Muscle layer of colon (tissue), 2 donors: ENCODE data around the gene RCAN2.
A peak's percentile ranks its signal among the peaks of the same experiment; 100 is the strongest.

Source experiments
- H3K27ac ChIP-seq: one replicate; pipeline ENCODE4 v1.7.0; 2013; ENCODE audit warnings: low read depth, mild to moderate bottlenecking, low read length, moderate library complexity
- H3K27me3 ChIP-seq, 2 donors: one replicate each; pipeline ENCODE4 v1.7.0; 2013; ENCODE audit warnings: low read length in 2 of 2, mild to moderate bottlenecking in 2 of 2; ENCODE audit not compliant: insufficient read depth in 2 of 2, control insufficient read depth in 1 of 2
- H3K36me3 ChIP-seq: one replicate; pipeline ENCODE4 v1.7.0; 2013; ENCODE audit warnings: mild to moderate bottlenecking, low read length; ENCODE audit not compliant: insufficient read depth
- H3K4me1 ChIP-seq: one replicate; pipeline ENCODE4 v1.7.0; 2013; ENCODE audit warnings: mild to moderate bottlenecking, low read length; ENCODE audit not compliant: insufficient read depth
- H3K4me3 ChIP-seq, 2 donors: one replicate each; pipeline ENCODE4 v1.7.0; 2013; ENCODE audit warnings: low read length in 2 of 2, low read depth in 1 of 2, mild to moderate bottlenecking in 1 of 2, moderate library complexity in 1 of 2
- H3K9ac ChIP-seq: one replicate; pipeline ENCODE4 v1.7.0; 2013; ENCODE audit warnings: low read length
- H3K9me3 ChIP-seq: one replicate; pipeline ENCODE4 v1.7.0; 2013; ENCODE audit warnings: mild to moderate bottlenecking, low read length
- donor health status: abdominal sarcoma.
- donor health status: Adenocarcinoma of cecum.

RCAN2 gene

GRCh38 chr6:46510651-46511050 lies 19.4 kb upstream of the RCAN2 start:
- H3K27me3 ChIP-seq, result no peaks in the 10 kb centered on the region
- no peak overlapping the region for H3K9ac ChIP-seq

GRCh38 chr6:46509981-46510510 lies 18.8 kb upstream of the RCAN2 start:
- H3K9ac ChIP-seq, result no peak overlapping the region

More at GRCh38 chr6:46510651-46511050, 19.4 kb upstream of the RCAN2 start:
- Histone ChIP-seq H3K36me3 (no peaks in the 10 kb centered on the region), H3K27ac (no peak overlapping the region), H3K4me1 (peaks cover 13% of the 10 kb centered on the region), H3K9me3 (no peaks in the 10 kb centered on the region), H3K4me3 (no peak overlapping the region)

GRCh38 chr6:46509063-46509462 lies 17.8 kb upstream of the RCAN2 start:
- H3K27ac ChIP-seq, result no peak overlapping the region
- H3K4me1 ChIP-seq, result peaks cover 15% of the 10 kb centered on the region
- no peaks in the 10 kb centered on the region for H3K27me3 ChIP-seq
- no peaks in the 10 kb centered on the region for H3K36me3 ChIP-seq
- H3K9me3 ChIP-seq, result no peaks in the 10 kb centered on the region
- H3K9ac ChIP-seq, result no peak overlapping the region
- no peak overlapping the region for H3K4me3 ChIP-seq

More at GRCh38 chr6:46509981-46510510, 18.8 kb upstream of the RCAN2 start:
- H3K27ac ChIP-seq, result no peak overlapping the region
- no peaks in the 10 kb centered on the region for H3K27me3 ChIP-seq
- no peaks in the 10 kb centered on the region for H3K9me3 ChIP-seq
- H3K4me1 ChIP-seq, result peaks cover 15% of the 10 kb centered on the region
- H3K36me3 ChIP-seq, result no peaks in the 10 kb centered on the region
- H3K4me3 ChIP-seq, result no peak overlapping the region

- Histone ChIP-seq H3K27ac (no peak overlapping the region), H3K36me3 (no peaks in the 10 kb centered on the region), H3K27me3 (no peaks in the 10 kb centered on the region), H3K9ac (no peak overlapping the region), H3K4me3 (no peak overlapping the region), H3K4me1 (peaks cover 15% of the 10 kb centered on the region), H3K9me3 (no peaks in the 10 kb centered on the region)
Measured at GRCh38 chr6:46507426-46507825, 16.2 kb upstream of the RCAN2 start.

GRCh38 chr6:46505693-46506512 lies 14.7 kb upstream of the RCAN2 start:
- H3K9ac ChIP-seq, result no peak overlapping the region
- peaks cover 15% of the 10 kb centered on the region for H3K4me1 ChIP-seq
- H3K9me3 ChIP-seq, result no peaks in the 10 kb centered on the region
- H3K36me3 ChIP-seq, result no peaks in the 10 kb centered on the region
- H3K27ac ChIP-seq, result no peak overlapping the region
- H3K4me3 ChIP-seq, result no peak overlapping the region
- no peaks in the 10 kb centered on the region for H3K27me3 ChIP-seq

- no peak overlapping the region for H3K9ac ChIP-seq
- no peaks in the 10 kb centered on the region for H3K27me3 ChIP-seq
- no peaks in the 10 kb centered on the region for H3K36me3 ChIP-seq
- peaks cover 11% of the 10 kb centered on the region for H3K4me1 ChIP-seq
- no peak overlapping the region for H3K27ac ChIP-seq
- H3K4me3 ChIP-seq, result no peak overlapping the region
- no peaks in the 10 kb centered on the region for H3K9me3 ChIP-seq
Measured at GRCh38 chr6:46504242-46504641, 13.0 kb upstream of the RCAN2 start.

- H3K9ac ChIP-seq, result no peak overlapping the region
- no peak overlapping the region for H3K4me3 ChIP-seq
- no peaks in the 10 kb centered on the region for H3K36me3 ChIP-seq
- H3K27ac ChIP-seq, result no peak overlapping the region
- no peaks in the 10 kb centered on the region for H3K27me3 ChIP-seq
- H3K9me3 ChIP-seq, result no peaks in the 10 kb centered on the region
- peaks cover 11% of the 10 kb centered on the region for H3K4me1 ChIP-seq
Measured at GRCh38 chr6:46502486-46503119, 11.4 kb upstream of the RCAN2 start.

GRCh38 chr6:46501136-46502089 lies 10.2 kb upstream of the RCAN2 start:
- Histone ChIP-seq H3K4me3 (no peak overlapping the region), H3K36me3 (no peaks in the 10 kb centered on the region), H3K9me3 (no peaks in the 10 kb centered on the region), H3K4me1 (peaks cover 8% of the 10 kb centered on the region), H3K27me3 (no peaks in the 10 kb centered on the region), H3K9ac (no peak overlapping the region), H3K27ac (no peak overlapping the region)

GRCh38 chr6:46500382-46500781 lies 9.1 kb upstream of the RCAN2 start:
- Histone ChIP-seq H3K27me3 (no peaks in the 10 kb centered on the region), H3K27ac (no peak overlapping the region), H3K9me3 (no peaks in the 10 kb centered on the region), H3K36me3 (no peaks in the 10 kb centered on the region), H3K4me1 (peaks cover under 1% of the 10 kb centered on the region), H3K9ac (no peak overlapping the region), H3K4me3 (no peak overlapping the region)

GRCh38 chr6:46491628-46492547 lies 639 bp upstream of the RCAN2 start:
- Histone ChIP-seq H3K4me1 (peaks cover 6% of the 10 kb centered on the region), H3K9ac (no peak overlapping the region), H3K36me3 (no peaks in the 10 kb centered on the region), H3K4me3 (peak overlapping the region; percentile 66 to 67), H3K27ac (no peak overlapping the region), H3K9me3 (no peaks in the 10 kb centered on the region), H3K27me3 (peaks cover 0 to 5% of the 10 kb centered on the region in 2 donors)
